OCI-LY1 (cell line): ENCODE results near the gene GPLD1.

Experiments used
- H2AFZ ChIP-seq: fragments of 200-600 bp; sonication (generic), shearing (Covaris generic); 2 replicates; pipeline ENCODE4 v1.6.0; 2014; ENCODE audit warnings: antibody characterized with exemption, mild to moderate bottlenecking, low read length
- H3F3A ChIP-seq: fragments of 200-600 bp; sonication (generic), shearing (Covaris generic); 2 replicates; pipeline ENCODE4 v1.6.0; 2014; ENCODE audit warnings: mild to moderate bottlenecking, antibody characterized with exemption, low read length, moderate library complexity; ENCODE audit not compliant: insufficient read depth
- H3K27ac ChIP-seq: fragments of 200-600 bp; sonication (generic); 2 replicates; pipeline ENCODE4 v1.5.1; 2014; ENCODE audit warnings: low read length, mixed run types, mild to moderate bottlenecking, low read depth; ENCODE audit not compliant: poor library complexity, severe bottlenecking
- H3K27me3 ChIP-seq: fragments of 200-600 bp; sonication (generic); 2 replicates; pipeline ENCODE4 v1.6.0; 2014; ENCODE audit warnings: antibody characterized with exemption, mild to moderate bottlenecking, low read length, moderate library complexity; ENCODE audit not compliant: insufficient read depth
- H3K36me3 ChIP-seq: fragments of 200-600 bp; sonication (generic); 2 replicates; pipeline ENCODE4 v1.6.1; 2014; ENCODE audit warnings: mild to moderate bottlenecking, antibody characterized with exemption, low read length, moderate library complexity, mixed read lengths; ENCODE audit not compliant: insufficient read depth
- H3K4me1 ChIP-seq: fragments of 200-600 bp; sonication (generic); 2 replicates; pipeline ENCODE4 v1.5.1; 2014; ENCODE audit warnings: mild to moderate bottlenecking, low read length, moderate library complexity; ENCODE audit not compliant: insufficient read depth, severe bottlenecking
- H3K4me2 ChIP-seq: fragments of 200-600 bp; sonication (generic), shearing (Covaris generic); 2 replicates; pipeline ENCODE4 v1.6.1; 2014; ENCODE audit warnings: low read length
- H3K4me3 ChIP-seq: fragments of 200-600 bp; sonication (generic); 2 replicates; pipeline ENCODE4 v1.5.1; 2014; ENCODE audit warnings: low read length, low read depth, mild to moderate bottlenecking, mixed read lengths; ENCODE audit not compliant: poor library complexity, severe bottlenecking
- H3K79me2 ChIP-seq: fragments of 200-600 bp; shearing (Covaris generic); 2 replicates; pipeline ENCODE4 v1.6.1; 2016; ENCODE audit warnings: mixed run types, low read length, mixed read lengths; ENCODE audit not compliant: insufficient read depth
- H3K9ac ChIP-seq: fragments of 200-600 bp; sonication (generic), shearing (Covaris generic); 2 replicates; pipeline ENCODE4 v1.6.1; 2014; ENCODE audit warnings: mild to moderate bottlenecking, low read length, mixed read lengths
- H3K9me2 ChIP-seq: fragments of 200-600 bp; sonication (generic), shearing (Covaris generic); 2 replicates; pipeline ENCODE4 v1.6.1; 2014; ENCODE audit warnings: low read depth, mild to moderate bottlenecking, low read length, mixed read lengths
- H3K9me3 ChIP-seq: fragments of 200-600 bp; shearing (Covaris generic); 2 replicates; pipeline ENCODE4 v1.6.1; 2014; ENCODE audit warnings: low read length, mixed read lengths
- H4K20me1 ChIP-seq: fragments of 200-600 bp; sonication (generic), shearing (Covaris generic); 2 replicates; pipeline ENCODE4 v1.6.0; 2016; ENCODE audit warnings: mild to moderate bottlenecking, low read length; ENCODE audit not compliant: insufficient read depth
- CTCF ChIP-seq: fragments of 200-600 bp; sonication (generic), shearing (Covaris generic); IDR thresholded peaks from 2 replicates; pipeline ENCODE4 v1.5.1; 2017; ENCODE audit warnings: mild to moderate bottlenecking, antibody characterized with exemption, low read length, moderate library complexity, mixed read lengths
- EZH2 ChIP-seq: fragments of 200-600 bp; sonication (generic), shearing (Covaris generic); IDR thresholded peaks from 2 replicates; pipeline ENCODE4 v1.8.0; 2017; ENCODE audit warnings: borderline replicate concordance, mixed run types, mild to moderate bottlenecking, antibody characterized with exemption, low read length, moderate library complexity, mixed read lengths

Gene GPLD1

GRCh38 chr6:24426729-24427446 lies 62.5 kb downstream of the GPLD1 start:
- H3F3A ChIP-seq = 0 out of 2 replicates have a peak, but pooled peaks cover 5% of the 10 kb centered on the region
- H3K27ac ChIP-seq = no peak overlapping the region
- H3K4me2 ChIP-seq = no peak overlapping the region
- H3K4me1 ChIP-seq = no peaks in the 10 kb centered on the region
- H3K9me3 ChIP-seq = no peaks in the 10 kb centered on the region
- H3K9me2 ChIP-seq = no peaks in the 10 kb centered on the region
- H3K36me3 ChIP-seq = peaks cover 71% of the 10 kb centered on the region
- TF ChIP-seq EZH2 (no peak), CTCF (no peak)
- H2AFZ ChIP-seq = no peak overlapping the region
- H3K4me3 ChIP-seq = no peak overlapping the region
- H4K20me1 ChIP-seq = no peaks in the 10 kb centered on the region
- no peaks in the 10 kb centered on the region for H3K27me3 ChIP-seq
- H3K9ac ChIP-seq = no peak overlapping the region
- no peaks in the 10 kb centered on the region for H3K79me2 ChIP-seq

GRCh38 chr6:24425091-24425490 lies 64.3 kb downstream of the GPLD1 start:
- Histone ChIP-seq H2AFZ (no peak overlapping the region), H4K20me1 (no peaks in the 10 kb centered on the region), H3K4me2 (no peak overlapping the region), H3K4me1 (no peaks in the 10 kb centered on the region), H3K9me3 (no peaks in the 10 kb centered on the region), H3K79me2 (no peaks in the 10 kb centered on the region), H3K9ac (no peak overlapping the region), H3K27ac (no peak overlapping the region), H3F3A (no peaks in the 10 kb centered on the region), H3K9me2 (no peaks in the 10 kb centered on the region), H3K27me3 (no peaks in the 10 kb centered on the region), H3K36me3 (peaks cover 81% of the 10 kb centered on the region), H3K4me3 (no peak overlapping the region)
- TF ChIP-seq CTCF (no peak), EZH2 (no peak)

GRCh38 chr6:24419526-24419925 lies 69.9 kb downstream of the GPLD1 start:
- Histone ChIP-seq H3K9me3 (no peaks in the 10 kb centered on the region), H3K27ac (no peak overlapping the region), H3K4me2 (no peak overlapping the region), H2AFZ (no peak overlapping the region), H4K20me1 (no peaks in the 10 kb centered on the region), H3K36me3 (peaks cover 96% of the 10 kb centered on the region), H3F3A (0 out of 2 replicates have a peak, but pooled peaks cover 4% of the 10 kb centered on the region), H3K27me3 (no peaks in the 10 kb centered on the region), H3K9me2 (no peaks in the 10 kb centered on the region), H3K79me2 (no peaks in the 10 kb centered on the region), H3K4me3 (no peak overlapping the region), H3K4me1 (peaks cover 6% of the 10 kb centered on the region), H3K9ac (no peak overlapping the region)
- no peak for TF ChIP-seq CTCF
- TF ChIP-seq EZH2 = no peak
